GM12872 (cell line): ENCODE results near the gene FGD3.

ENCODE experiments used
- CTCF ChIP-seq: IDR thresholded peaks from 3 replicates; pipeline ENCODE4 v1.5.1; 2011; ENCODE audit warnings: low read depth, mild to moderate bottlenecking, low read length, moderate library complexity; ENCODE audit not compliant: insufficient read depth

The FGD3 gene

GRCh38 chr9:93038918-93039317, 91.6 kb downstream of the FGD3 start:
- no peak for TF ChIP-seq CTCF

- TF ChIP-seq CTCF, result no peak
Measured at GRCh38 chr9:93039456-93039855, 92.1 kb downstream of the FGD3 start.

DNA sequence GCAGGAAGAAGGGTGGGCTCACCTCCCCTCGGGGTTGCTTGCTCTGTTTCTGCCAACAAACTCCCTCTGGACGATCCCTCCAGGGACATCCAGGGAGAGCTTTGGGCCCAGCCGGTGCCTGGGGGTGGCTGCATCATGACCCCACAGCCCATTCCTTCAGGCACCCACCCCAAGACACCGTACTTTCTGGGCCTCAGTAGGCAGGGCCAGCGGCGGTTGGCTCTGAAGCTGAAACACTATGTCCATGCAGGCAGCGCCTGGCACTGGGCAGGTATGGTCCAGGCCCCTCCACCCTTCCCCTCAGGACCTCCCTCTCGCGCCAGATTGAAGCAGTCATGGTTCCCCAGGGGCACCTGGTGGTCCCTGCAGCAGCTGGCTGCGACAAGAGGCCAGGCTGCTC, 92.7 kb downstream of the FGD3 start:
- TF ChIP-seq CTCF, result no peak

DNA sequence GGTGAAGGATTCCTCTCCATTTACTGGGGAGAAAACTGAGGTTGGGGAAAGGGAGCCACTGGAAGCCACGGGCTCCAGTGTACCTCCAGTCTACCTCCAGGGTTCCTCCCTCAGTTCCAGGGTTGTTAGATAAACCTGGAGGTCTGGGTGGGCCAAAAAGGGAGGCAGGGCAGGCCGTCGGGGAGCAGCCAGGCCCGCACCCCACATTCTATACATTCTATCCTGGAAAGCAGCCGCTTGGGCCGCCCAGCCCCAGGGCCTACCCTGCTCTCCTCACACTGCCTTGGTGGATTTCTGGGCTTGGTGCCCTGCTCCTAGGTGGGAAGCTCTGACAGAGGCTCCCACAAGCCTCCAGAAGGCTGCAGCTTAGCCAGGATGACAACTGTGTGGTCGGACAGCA, 93.1 kb downstream of the FGD3 start:
- no peak for TF ChIP-seq CTCF

GRCh38 chr9:93041108-93041802, 93.9 kb downstream of the FGD3 start:
- TF ChIP-seq CTCF, result no peak

- no peak for TF ChIP-seq CTCF
Measured at GRCh38 chr9:93043122-93043521, 95.8 kb downstream of the FGD3 start.

- no peak for TF ChIP-seq CTCF
Measured at GRCh38 chr9:93045521-93045920, 98.2 kb downstream of the FGD3 start.
